Tibial nerve (tissue), 4 donors: Measurements from ENCODE around the gene TNIP2.

Experiments
- CTCF ChIP-seq, 5 experiments: fragments of 200-600 bp in 3 of 5; fragments of 450-650 bp in 2 of 5; sonication (generic) in 3 of 5; IDR thresholded peaks; one replicate each; pipeline ENCODE4 v1.5.1; 2016 to 2019; ENCODE audit warnings: antibody characterized with exemption in 5 of 5, mild to moderate bottlenecking in 3 of 5, moderate library complexity in 2 of 5
- EP300 ChIP-seq, 2 donors: sonication (generic); formaldehyde crosslinking; IDR thresholded peaks; one replicate each; pipeline ENCODE4 v1.6.1; 2017; ENCODE audit warnings: antibody characterized with exemption in 2 of 2, mild to moderate bottlenecking in 1 of 2
- POLR2A ChIP-seq, 2 donors: fragments of 450-650 bp; IDR thresholded peaks; one replicate each; pipeline ENCODE4 v1.6.1; 2017; ENCODE audit warnings: antibody characterized with exemption in 2 of 2, mild to moderate bottlenecking in 2 of 2, moderate library complexity in 2 of 2

- TF ChIP-seq CTCF (IDR thresholded peaks at IDR 0.05) (no peak), POLR2A (IDR thresholded peaks at IDR 0.05) (no peak), EP300 (IDR thresholded peaks at IDR 0.05) (no peak)
Measured at GRCh38 chr4:2788101-2788500, 32.0 kb upstream of the TNIP2 start.
